Measurements from ENCODE around the gene HOXC10. TPM values are rescaled to one million over a fixed set of nuclear protein-coding genes. Genes with fewer than 3 reads are reported as not detected.

HOXC10 gene
- total and polyA plus RNA-seq, 2 donors (not counting 3 experiments of a cell fraction or from before 2014, with no cell fraction given) = 0.18 TPM; not detected in 1

GRCh38 chr12:54033106-54033979 is 48.4 kb downstream of the HOXC10 start:
- BruUV-seq (replicated peaks) = no TSS peak
- intact Hi-C loops (cut with micrococcal nuclease) = no loop called here
- Histone ChIP-seq H3K9me3 (replicated peaks; ENCODE audit: control insufficient read depth, insufficient read depth, low read length) (no peaks in the 10 kb centered on the region), H3K27ac (ENCODE audit: insufficient read depth, low read depth, low read length) (no peak overlapping the region), H3K4me1 (ENCODE audit: control insufficient read depth, extremely low read depth, insufficient read depth, low read length) (no peaks in the 10 kb centered on the region), H3K9me1 (replicated peaks; ENCODE audit: control insufficient read depth, extremely low read depth, insufficient read depth, low read length) (no peaks in the 10 kb centered on the region), H4K20me1 (replicated peaks; ENCODE audit: control insufficient read depth, extremely low read depth, insufficient read depth, low read length) (no peaks in the 10 kb centered on the region), H2AFZ (ENCODE audit: low read depth, low read length) (no peak overlapping the region), H3K4me3 (replicated peaks in 1 of 3; ENCODE audit: insufficient read depth in 1 of 3, low read depth in 1 of 3, low read length in 3 of 3) (no peak overlapping the region), H3K79me2 (ENCODE audit: control insufficient read depth, insufficient read depth, low read length) (no peaks in the 10 kb centered on the region), H3K27me3 (ENCODE audit: control insufficient read depth in 2 of 2, insufficient read depth in 2 of 2, low read length in 2 of 2) (peaks cover 80 to 89% of the 10 kb centered on the region in 2 experiments), H3K9ac (replicated peaks; ENCODE audit: extremely low read depth, insufficient read depth, low read length) (no peak overlapping the region), H3K36me3 (ENCODE audit: control insufficient read depth in 2 of 2, extremely low read depth in 1 of 2, insufficient read depth in 2 of 2, low read length in 2 of 2) (no peaks in the 10 kb centered on the region), H3K4me2 (ENCODE audit: insufficient read depth, low read length) (no peak overlapping the region)
- TF ChIP-seq JUN (IDR thresholded peaks at IDR 0.05; ENCODE audit: borderline replicate concordance, insufficient read depth, insufficient read length, low read depth) (no peak), MYC (IDR thresholded peaks at IDR 0.05; ENCODE audit: low read depth, low read length) (no peak), MAX (IDR thresholded peaks at IDR 0.05; ENCODE audit: insufficient read depth, insufficient read length) (no peak), EZH2 (IDR thresholded peaks at IDR 0.05; ENCODE audit: borderline replicate concordance, low read depth, low read length, severe bottlenecking) (peak; percentile 79), POLR2A (IDR thresholded peaks at IDR 0.05; ENCODE audit: low read depth, low read length) (no peak), FOS (IDR thresholded peaks at IDR 0.05; ENCODE audit: borderline replicate concordance, insufficient read depth, low read length) (no peak), CTCF (IDR thresholded peaks at IDR 0.05; ENCODE audit: extremely low read depth in 1 of 2, insufficient read depth in 1 of 2, low read depth in 1 of 2, low read length in 2 of 2) (no peak)
- ChIA-PET CTCF (interaction anchor here (0.7 to 6.1 kb wide), 15 partner anchors 8 to 174 kb away, joined by 3 to 91 read pairs (median 9); partner anchors contain the start of genes HOXC10 and HOXC4), POLR2A (no interaction called here)
- dilution Hi-C loops (cut with MboI; ENCODE audit: extremely low pct_ligation_motif_present, low sequenced_read_pairs) = no loop called here
- DNase-seq (ENCODE audit: low read depth, low spot score) (no peak), FAIRE-seq (no peak)

All from endothelial cell of umbilical vein (primary cell).